RWPE1 (cell line): ENCODE data around the gene ZNF598.

Source experiments
- CTCF ChIA-PET: fragments of 350-600 bp; sonication (Branson Sonifier 250); formaldehyde crosslinking; extraction: SDS; loops from one replicate; lab custom pipeline; 2021; lab: Yijun Ruan, JAX
- POLR2A ChIA-PET: fragments of 400-600 bp; formaldehyde crosslinking; extraction: SDS; loops from one replicate; lab custom pipeline; 2020; ENCODE audit warnings: antibody characterized with exemption; ENCODE audit not compliant: low non-redundant PET; lab: Yijun Ruan, JAX
- DNase-seq: peaks from one replicate; pipeline ENCODE4 v3.0.0; 2012; ENCODE audit warnings: low spot score
- H3K27ac ChIP-seq: fragments of 450-650 bp; 2 replicates; pipeline ENCODE4 v1.5.1; 2017
- TF ChIP-seq, protein P1 (sequence below): fragments of 450-650 bp; conservative IDR thresholded peaks from 2 replicates; pipeline ENCODE4 v1.5.1; 2017; ENCODE audit warnings: low read depth, mild to moderate bottlenecking

ZNF598 gene

DNA sequence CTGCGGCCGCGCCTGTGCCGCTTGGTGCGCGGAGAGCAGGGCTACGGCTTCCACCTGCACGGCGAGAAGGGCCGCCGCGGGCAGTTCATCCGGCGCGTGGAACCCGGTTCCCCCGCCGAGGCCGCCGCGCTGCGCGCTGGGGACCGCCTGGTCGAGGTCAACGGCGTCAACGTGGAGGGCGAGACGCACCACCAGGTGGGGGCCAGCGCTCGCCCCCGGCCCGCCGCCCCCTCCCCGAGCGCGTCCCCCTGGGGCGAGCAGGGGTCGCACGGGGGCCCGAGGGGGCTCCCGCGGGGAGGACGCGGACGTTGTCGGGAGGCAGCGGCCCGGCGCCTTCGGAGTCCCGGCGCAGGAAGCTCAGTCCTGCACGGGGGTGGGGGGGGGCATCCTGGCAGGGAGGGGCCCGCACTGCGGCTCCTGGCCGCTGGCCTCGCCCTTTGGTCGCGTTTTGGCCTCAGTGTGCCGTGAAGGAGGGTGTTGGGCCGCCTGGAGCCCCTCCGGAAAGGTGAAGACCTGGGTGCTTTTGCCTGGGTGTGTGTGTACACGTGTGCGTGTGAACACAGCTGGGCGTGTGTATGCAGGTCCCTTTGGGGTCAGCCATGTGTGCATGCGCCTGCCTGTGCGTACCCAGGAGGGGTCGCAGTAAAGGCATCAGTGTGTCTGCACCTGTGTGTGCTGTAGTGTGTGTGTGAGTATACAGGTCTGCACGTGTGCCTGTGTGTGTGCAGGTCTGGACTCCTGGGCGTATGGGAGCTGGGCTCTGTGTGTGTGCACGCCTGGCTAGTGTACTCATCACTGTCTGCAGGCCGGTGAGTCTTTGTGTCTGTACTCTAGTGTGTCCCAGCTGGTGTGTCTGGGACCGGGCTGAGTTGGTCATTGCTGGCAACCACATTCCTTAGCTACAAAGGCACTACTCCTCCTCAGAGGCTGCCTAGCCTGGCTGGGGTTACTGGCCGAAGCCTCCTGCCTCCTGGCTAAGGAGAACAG, 17.7 kb upstream of the ZNF598 start:
- TF ChIP-seq, protein P1, sequence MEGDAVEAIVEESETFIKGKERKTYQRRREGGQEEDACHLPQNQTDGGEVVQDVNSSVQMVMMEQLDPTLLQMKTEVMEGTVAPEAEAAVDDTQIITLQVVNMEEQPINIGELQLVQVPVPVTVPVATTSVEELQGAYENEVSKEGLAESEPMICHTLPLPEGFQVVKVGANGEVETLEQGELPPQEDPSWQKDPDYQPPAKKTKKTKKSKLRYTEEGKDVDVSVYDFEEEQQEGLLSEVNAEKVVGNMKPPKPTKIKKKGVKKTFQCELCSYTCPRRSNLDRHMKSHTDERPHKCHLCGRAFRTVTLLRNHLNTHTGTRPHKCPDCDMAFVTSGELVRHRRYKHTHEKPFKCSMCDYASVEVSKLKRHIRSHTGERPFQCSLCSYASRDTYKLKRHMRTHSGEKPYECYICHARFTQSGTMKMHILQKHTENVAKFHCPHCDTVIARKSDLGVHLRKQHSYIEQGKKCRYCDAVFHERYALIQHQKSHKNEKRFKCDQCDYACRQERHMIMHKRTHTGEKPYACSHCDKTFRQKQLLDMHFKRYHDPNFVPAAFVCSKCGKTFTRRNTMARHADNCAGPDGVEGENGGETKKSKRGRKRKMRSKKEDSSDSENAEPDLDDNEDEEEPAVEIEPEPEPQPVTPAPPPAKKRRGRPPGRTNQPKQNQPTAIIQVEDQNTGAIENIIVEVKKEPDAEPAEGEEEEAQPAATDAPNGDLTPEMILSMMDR, result no peak
- DNase-seq, result no peak
- H3K27ac ChIP-seq, result peak overlapping the region; percentile 85
- POLR2A ChIA-PET, result interaction anchor here (0.6 kb wide), 1 partner anchor 12 kb away, joined by 4 read pairs; no protein-coding TSS in a partner anchor
- CTCF ChIA-PET, result interaction anchor here (0.5 to 1.1 kb wide), 6 partner anchors 11 to 930 kb away, joined by 3 to 6 read pairs (median 3); no protein-coding TSS in a partner anchor

DNA sequence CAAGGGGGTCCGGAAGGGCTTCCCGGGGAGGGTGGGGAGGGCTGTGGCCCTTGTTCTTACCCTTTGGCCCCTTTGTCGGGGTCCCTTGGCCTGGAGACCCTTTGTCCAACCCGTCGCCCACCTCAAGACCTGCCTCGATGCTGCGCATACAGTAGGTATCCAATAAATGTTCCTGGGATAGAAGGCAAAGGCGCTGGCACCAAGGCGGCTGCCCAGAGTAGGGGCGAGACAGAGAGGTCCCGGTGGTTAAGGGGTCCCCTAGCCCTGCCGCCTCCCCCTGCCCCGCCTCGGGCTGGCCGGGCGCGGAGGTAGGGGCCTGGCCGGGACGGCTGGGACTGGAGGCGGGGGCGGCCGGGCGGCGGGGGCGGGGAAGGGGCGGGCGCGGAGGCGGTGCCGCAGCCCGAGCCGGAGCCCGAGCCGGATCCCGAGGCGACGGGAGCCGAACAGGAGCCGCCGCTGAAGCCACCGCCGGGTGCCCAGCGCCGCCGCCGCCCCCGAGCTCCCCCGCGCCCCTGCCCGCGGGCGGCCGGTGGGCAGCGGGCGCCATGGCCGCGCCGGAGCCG, 16.9 kb upstream of the ZNF598 start, which contains the start of gene NHERF2:
TSS of gene NHERF2 (plus strand) at position 442 of the 563 bp plus-strand sequence. CDS start at position 546, 104 bp downstream.
- POLR2A ChIA-PET, result no interaction called here
- DNase-seq, result peak; percentile 55
- H3K27ac ChIP-seq, result peak within 1 kb of the TSS; percentile 85
- TF ChIP-seq, protein P1, result no peak
- CTCF ChIA-PET, result interaction anchor here (0.6 kb wide), 2 partner anchors 127 to 929 kb away, joined by 3 read pairs; no protein-coding TSS in a partner anchor

DNA sequence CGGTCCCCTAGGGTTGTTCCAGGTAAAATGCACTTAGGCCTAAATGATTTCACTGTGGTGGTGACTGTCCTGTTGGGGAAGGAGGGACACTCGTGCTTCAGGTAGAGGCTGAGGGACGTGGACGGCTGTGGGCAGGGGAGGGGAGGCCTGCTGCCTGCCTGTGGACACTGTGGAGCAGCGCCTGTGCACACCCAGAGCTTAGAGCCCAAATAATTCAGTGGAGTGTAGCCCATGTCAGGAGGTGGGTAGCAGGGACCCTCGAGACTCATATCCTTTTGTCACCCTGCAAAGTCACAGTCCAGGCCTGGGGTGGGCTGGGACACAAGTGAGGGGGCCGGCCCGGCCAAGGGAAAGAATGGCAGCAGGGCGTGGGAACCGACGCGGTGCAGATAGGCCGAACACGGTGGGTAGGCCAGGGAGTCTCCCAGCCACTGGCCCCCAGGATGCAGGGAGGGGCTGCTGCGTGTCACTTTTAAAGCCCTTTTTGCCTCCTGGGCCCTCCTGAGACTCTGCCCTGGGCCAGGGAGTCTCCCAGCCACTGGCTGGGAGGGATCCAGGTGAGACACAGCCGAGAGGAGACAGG, 16.3 kb upstream of the ZNF598 start:
- TF ChIP-seq, protein P1, result no peak
- H3K27ac ChIP-seq, result peak overlapping the region; percentile 85
- CTCF ChIA-PET, result interaction anchor here (0.6 kb wide), 2 partner anchors 127 to 929 kb away, joined by 3 read pairs; no protein-coding TSS in a partner anchor
- DNase-seq, result no peak
- POLR2A ChIA-PET, result no interaction called here

DNA sequence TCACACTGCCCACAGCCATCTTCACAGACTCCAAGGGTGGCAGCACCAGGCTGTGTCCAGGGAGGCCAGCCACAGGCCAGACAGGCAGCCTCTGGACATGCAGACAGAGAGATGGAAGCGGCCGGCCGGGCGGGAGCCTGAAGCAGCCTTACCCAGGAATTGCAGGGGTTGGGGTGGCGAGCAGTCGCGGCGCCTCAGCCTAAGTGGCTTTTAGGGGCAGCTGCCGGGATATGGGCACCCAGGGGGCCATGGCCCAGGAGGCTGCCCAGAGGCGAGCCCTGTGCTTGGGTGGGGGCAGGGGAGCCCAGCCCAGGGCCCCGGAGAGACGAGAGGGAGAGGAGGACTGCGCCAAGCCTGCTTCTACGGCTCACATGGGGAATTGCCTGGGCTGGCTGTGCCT, 15.6 kb upstream of the ZNF598 start:
- CTCF ChIA-PET, result no interaction called here
- POLR2A ChIA-PET, result no interaction called here
- peak overlapping the region; percentile 85 for H3K27ac ChIP-seq
- TF ChIP-seq, protein P1, result no peak
- DNase-seq, result no peak

GRCh38 chr16:2024032-2024420, 14.4 kb upstream of the ZNF598 start:
- peak overlapping the region; percentile 85 for H3K27ac ChIP-seq
- CTCF ChIA-PET, result interaction anchor here (0.9 kb wide), 2 partner anchors 33 to 117 kb away, joined by 3 read pairs; no protein-coding TSS in a partner anchor
- DNase-seq, result no peak
- TF ChIP-seq, protein P1, result no peak
- POLR2A ChIA-PET, result no interaction called here
